ENCODE results near the gene TIFAB.

GRCh38 chr5:135467051-135467625, 15.0 kb upstream of the TIFAB start:
- TF ChIP-seq POLR2A (IDR thresholded peaks at IDR 0.05) (no peak), CTCF (IDR thresholded peaks at IDR 0.05) (no peak), EP300 (IDR thresholded peaks at IDR 0.05) (no peak)

All from stomach (tissue), 4 donors.